Heart left ventricle (tissue), 13 donors: ENCODE results near the gene BNC2.

Experiments
- POLR2A ChIP-seq, 2 donors: fragments of 450-650 bp; IDR thresholded peaks; one replicate each; pipeline ENCODE4 v1.6.1; 2017; ENCODE audit warnings: antibody characterized with exemption in 2 of 2, mild to moderate bottlenecking in 2 of 2, moderate library complexity in 2 of 2
- TF ChIP-seq, protein P1 (sequence below), 12 donors: fragments of 200-600 bp; sonication (generic) in 4 of 12; IDR thresholded peaks; one replicate each; pipeline versions ENCODE4 v1.5.0 to v1.8.0; 2018 to 2022; ENCODE audit warnings: antibody characterized with exemption in 12 of 12, mild to moderate bottlenecking in 5 of 12
- donor health status: ischemic (EF 13 %, LVEDD 7.1; RV severe dilation, severe dysfunction).
- donor health status: DM: no; HTN: yes; CAD: no.
- donor health status: DM: no; HTN: no; CAD: no.
- donor health status: ischemic (EF 25% LVEDD 6.9; RV normal size, moderate dysfunction).
- donor health status: ischemic (EF 25% LVEDD 5.7; RV mildly dilated, moderate dysfunction).
- donor health status: ischemic (EF 35%, LVEDD 5.7; RV mildly dilated, moderate dysfunction).
- donor health status: nonischemic (EF 11% LVEDD 7.7; RV severe dilation, severe dysfunction).
- donor health status: DM: yes; HTN: yes; CAD: no.
- donor health status: PGD.
- donor health status: ischemic (EF 29% LVEDD 5.4; RV normal size, mild dysfunction).
- donor health status: nonischemic (EF 23%, LVEDD 6.1; RV moderate dilation, normal function).

DNA sequence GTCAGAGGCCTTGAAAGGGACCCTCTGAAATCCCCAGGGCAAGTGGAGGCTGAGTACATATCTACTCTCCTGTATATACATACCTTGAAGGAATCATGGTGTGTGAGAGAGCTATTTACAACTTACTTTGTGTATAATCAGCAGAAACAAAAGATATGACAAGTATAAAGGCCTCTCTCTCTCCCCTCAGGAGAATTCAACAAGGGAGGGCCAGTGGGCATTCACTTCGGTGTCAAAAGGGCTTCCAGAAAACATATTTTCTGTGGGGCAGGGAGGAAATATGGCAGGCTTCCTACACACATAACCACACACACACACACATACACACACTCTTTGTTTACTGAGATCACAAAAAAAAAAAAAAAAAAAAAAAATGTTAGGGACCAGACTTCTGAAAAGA lies 181.7 kb downstream of the BNC2 start:
- TF ChIP-seq POLR2A (IDR thresholded peaks at IDR 0.05), result no peak
- TF ChIP-seq, protein P1, sequence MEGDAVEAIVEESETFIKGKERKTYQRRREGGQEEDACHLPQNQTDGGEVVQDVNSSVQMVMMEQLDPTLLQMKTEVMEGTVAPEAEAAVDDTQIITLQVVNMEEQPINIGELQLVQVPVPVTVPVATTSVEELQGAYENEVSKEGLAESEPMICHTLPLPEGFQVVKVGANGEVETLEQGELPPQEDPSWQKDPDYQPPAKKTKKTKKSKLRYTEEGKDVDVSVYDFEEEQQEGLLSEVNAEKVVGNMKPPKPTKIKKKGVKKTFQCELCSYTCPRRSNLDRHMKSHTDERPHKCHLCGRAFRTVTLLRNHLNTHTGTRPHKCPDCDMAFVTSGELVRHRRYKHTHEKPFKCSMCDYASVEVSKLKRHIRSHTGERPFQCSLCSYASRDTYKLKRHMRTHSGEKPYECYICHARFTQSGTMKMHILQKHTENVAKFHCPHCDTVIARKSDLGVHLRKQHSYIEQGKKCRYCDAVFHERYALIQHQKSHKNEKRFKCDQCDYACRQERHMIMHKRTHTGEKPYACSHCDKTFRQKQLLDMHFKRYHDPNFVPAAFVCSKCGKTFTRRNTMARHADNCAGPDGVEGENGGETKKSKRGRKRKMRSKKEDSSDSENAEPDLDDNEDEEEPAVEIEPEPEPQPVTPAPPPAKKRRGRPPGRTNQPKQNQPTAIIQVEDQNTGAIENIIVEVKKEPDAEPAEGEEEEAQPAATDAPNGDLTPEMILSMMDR (IDR thresholded peaks at IDR 0.05), result no peak
